DOHH2 (cell line): ENCODE results near the gene SMTN.

Experiments
- CTCF ChIP-seq: fragments of 200-600 bp; sonication (generic); IDR thresholded peaks from one replicate; pipeline ENCODE4 v1.5.1; 2014; ENCODE audit warnings: antibody characterized with exemption, mild to moderate bottlenecking, low read depth, low read length; ENCODE audit not compliant: poor library complexity, severe bottlenecking
- EZH2phosphoT487 ChIP-seq: fragments of 200-600 bp; sonication (generic); IDR thresholded peaks from 2 replicates; pipeline ENCODE4 v1.6.1; 2017; ENCODE audit warnings: borderline replicate concordance, mild to moderate bottlenecking, antibody characterized with exemption, low read length, moderate library complexity, mixed read lengths

- no peak for TF ChIP-seq CTCF
- no peak for TF ChIP-seq EZH2phosphoT487
Observed at GRCh38 chr22:31148488-31148887, 67.4 kb downstream of the SMTN start.
